ENCODE data around the gene CCR6.

Gene CCR6

DNA sequence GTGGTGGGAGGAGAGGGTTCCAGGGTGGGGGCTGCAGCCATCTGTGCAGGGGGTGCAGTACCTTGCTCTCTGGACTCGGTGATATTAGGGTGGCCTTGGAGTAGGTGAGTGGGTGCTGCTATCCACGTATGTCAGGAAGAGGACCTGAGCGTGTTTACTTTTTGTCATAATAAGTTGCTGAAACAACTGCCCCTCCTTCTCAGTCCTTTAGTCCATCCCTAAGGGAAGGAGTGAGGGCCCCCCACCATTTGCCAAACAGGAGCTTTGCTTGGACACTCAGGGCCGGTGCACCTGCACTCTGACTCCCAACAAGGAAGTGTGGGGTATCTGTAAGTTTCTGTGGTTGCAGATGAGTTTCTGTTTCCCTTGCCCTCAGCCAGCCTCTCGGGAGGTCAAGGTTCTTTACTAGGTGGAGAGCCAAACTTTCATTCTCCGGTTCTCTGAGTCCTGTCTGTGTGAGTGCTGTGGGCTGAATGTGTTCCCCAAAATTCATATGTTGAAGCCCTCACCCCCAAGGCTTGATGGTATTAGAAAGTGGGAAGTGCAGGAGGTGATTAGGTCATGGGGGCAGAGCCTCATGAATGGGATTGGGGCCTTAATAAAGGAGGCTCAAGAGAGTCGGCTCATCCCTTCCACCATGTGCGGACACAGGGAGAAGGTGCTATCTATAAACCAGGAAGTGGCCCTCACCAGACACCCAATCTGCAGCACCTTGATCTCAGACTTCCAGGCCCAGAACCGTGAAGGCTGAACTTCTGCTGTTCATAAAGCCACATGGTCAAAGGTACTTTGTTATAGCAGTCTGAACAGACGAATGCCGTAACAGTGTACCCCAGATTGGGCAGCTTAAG lies 19.6 kb upstream of the CCR6 start:
- Histone ChIP-seq H3K27me3 (ENCODE audit: insufficient read depth, poor library complexity, severe bottlenecking) (no peaks in the 10 kb centered on the region), H3K27ac (ENCODE audit: poor library complexity, severe bottlenecking) (no peak overlapping the region), H3K4me3 (ENCODE audit: severe bottlenecking) (no peak overlapping the region), H3K9me3 (ENCODE audit: severe bottlenecking) (no peaks in the 10 kb centered on the region), H3K36me3 (ENCODE audit: low read depth) (no peaks in the 10 kb centered on the region), H3K4me1 (ENCODE audit: insufficient read depth, poor library complexity, severe bottlenecking) (no peaks in the 10 kb centered on the region)
- TF ChIP-seq, protein P1, sequence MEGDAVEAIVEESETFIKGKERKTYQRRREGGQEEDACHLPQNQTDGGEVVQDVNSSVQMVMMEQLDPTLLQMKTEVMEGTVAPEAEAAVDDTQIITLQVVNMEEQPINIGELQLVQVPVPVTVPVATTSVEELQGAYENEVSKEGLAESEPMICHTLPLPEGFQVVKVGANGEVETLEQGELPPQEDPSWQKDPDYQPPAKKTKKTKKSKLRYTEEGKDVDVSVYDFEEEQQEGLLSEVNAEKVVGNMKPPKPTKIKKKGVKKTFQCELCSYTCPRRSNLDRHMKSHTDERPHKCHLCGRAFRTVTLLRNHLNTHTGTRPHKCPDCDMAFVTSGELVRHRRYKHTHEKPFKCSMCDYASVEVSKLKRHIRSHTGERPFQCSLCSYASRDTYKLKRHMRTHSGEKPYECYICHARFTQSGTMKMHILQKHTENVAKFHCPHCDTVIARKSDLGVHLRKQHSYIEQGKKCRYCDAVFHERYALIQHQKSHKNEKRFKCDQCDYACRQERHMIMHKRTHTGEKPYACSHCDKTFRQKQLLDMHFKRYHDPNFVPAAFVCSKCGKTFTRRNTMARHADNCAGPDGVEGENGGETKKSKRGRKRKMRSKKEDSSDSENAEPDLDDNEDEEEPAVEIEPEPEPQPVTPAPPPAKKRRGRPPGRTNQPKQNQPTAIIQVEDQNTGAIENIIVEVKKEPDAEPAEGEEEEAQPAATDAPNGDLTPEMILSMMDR (IDR thresholded peaks at IDR 0.05; ENCODE audit: poor library complexity, severe bottlenecking), result no peak
- DNase-seq (ENCODE audit: low spot score) (no peak), ATAC-seq (ENCODE audit: low read depth) (no peak)

DNA sequence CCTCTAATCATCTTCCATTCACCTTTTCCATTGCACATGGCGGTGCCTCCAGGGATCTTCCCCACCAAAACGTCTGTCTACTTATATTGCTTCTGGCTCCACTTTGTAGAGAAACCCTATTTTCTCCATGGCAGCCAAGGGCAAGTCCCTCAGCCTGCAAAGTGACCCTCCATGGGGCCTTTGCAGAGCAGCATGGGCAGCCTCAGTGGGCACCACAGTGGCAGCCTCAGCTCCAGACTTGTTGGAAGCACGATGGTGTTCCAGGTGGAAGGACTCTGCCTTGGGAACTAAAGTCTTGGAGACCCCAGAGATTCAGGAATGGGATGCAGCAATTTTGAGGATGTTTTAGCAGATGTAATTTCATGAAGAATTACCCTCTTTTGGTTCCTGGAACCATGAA lies 18.5 kb upstream of the CCR6 start:
- DNase-seq (ENCODE audit: low spot score) (no peak), ATAC-seq (ENCODE audit: low read depth) (no peak)
- Histone ChIP-seq H3K27me3 (ENCODE audit: insufficient read depth, poor library complexity, severe bottlenecking) (peaks cover 6% of the 10 kb centered on the region), H3K4me3 (ENCODE audit: severe bottlenecking) (no peak overlapping the region), H3K4me1 (ENCODE audit: insufficient read depth, poor library complexity, severe bottlenecking) (no peaks in the 10 kb centered on the region), H3K9me3 (ENCODE audit: severe bottlenecking) (no peaks in the 10 kb centered on the region), H3K27ac (ENCODE audit: poor library complexity, severe bottlenecking) (no peak overlapping the region), H3K36me3 (ENCODE audit: low read depth) (no peaks in the 10 kb centered on the region)
- TF ChIP-seq, protein P1 (IDR thresholded peaks at IDR 0.05; ENCODE audit: poor library complexity, severe bottlenecking), result no peak

DNA sequence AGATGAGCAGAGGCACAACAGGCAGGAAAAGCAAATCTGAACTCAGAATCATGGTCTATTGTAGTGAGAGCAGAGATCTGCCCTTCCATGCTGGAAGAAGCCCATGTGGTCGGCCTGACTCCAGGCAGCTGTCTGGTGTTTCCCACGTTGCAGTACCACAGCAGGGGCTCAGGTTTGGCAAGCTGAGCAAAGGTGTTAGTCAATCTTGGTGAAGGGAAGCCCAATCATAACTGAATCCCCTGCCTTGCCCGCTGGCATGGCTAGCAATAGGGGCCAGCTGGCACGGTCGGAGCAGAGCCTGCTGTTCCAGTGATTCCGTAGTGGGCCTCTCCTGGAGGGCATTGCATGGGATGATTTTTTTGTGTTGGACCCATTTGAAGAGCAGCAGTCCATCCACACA lies 17.8 kb upstream of the CCR6 start:
- ATAC-seq (ENCODE audit: low read depth) (no peak), DNase-seq (ENCODE audit: low spot score) (no peak)
- Histone ChIP-seq H3K4me3 (ENCODE audit: severe bottlenecking) (no peak overlapping the region), H3K9me3 (ENCODE audit: severe bottlenecking) (no peaks in the 10 kb centered on the region), H3K27ac (ENCODE audit: poor library complexity, severe bottlenecking) (no peak overlapping the region), H3K36me3 (ENCODE audit: low read depth) (no peaks in the 10 kb centered on the region), H3K27me3 (ENCODE audit: insufficient read depth, poor library complexity, severe bottlenecking) (peaks cover 7% of the 10 kb centered on the region), H3K4me1 (ENCODE audit: insufficient read depth, poor library complexity, severe bottlenecking) (no peaks in the 10 kb centered on the region)
- TF ChIP-seq, protein P1 (IDR thresholded peaks at IDR 0.05; ENCODE audit: poor library complexity, severe bottlenecking), result no peak

DNA sequence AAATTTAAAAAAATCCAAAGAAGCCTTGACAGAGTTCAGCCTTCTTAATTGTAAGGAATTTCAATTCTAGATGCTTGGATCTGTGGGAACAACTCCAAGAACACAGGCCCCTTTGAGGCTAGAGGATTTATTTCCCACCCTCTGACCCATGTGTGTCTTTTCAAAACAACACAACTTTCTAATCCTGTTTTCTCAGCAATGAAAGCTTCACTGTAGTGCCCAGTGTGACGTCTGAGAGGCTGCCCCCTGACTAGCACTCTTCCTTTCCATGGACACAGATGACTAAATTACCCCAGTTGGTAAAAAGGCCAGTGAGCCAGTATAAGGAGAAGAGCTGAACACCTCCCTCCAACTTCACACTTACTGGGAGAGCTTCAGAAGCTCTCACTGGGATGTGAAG lies 16.5 kb upstream of the CCR6 start:
- Histone ChIP-seq H3K9me3 (ENCODE audit: severe bottlenecking) (no peaks in the 10 kb centered on the region), H3K4me1 (ENCODE audit: insufficient read depth, poor library complexity, severe bottlenecking) (no peaks in the 10 kb centered on the region), H3K4me3 (ENCODE audit: severe bottlenecking) (no peak overlapping the region), H3K36me3 (ENCODE audit: low read depth) (no peaks in the 10 kb centered on the region), H3K27me3 (ENCODE audit: insufficient read depth, poor library complexity, severe bottlenecking) (peaks cover 7% of the 10 kb centered on the region), H3K27ac (ENCODE audit: poor library complexity, severe bottlenecking) (no peak overlapping the region)
- TF ChIP-seq, protein P1 (IDR thresholded peaks at IDR 0.05; ENCODE audit: poor library complexity, severe bottlenecking), result no peak
- no peak for DNase-seq (ENCODE audit: low spot score)
- ATAC-seq (ENCODE audit: low read depth), result no peak

DNA sequence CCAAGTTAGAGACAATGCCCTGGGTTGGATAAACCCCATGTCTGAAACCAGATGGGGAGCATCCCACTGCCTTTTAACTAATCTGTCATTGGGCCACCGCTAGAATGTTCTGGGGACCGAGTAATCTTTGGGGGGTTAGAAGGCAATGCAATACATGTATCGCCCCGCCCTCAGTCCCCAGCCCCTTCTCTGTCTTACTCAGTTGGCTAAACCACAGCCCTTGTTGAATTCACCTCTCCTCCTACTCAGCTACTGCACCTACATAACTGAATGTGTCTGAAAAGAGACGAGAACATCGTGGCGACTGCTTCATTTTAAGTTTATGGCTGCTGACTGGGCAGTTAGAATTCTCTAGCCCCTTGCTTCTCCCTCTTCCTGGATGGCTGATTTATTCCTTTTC lies 15.1 kb upstream of the CCR6 start:
- no peak overlapping the region for H3K27ac ChIP-seq (ENCODE audit: poor library complexity, severe bottlenecking)
- H3K27me3 ChIP-seq (ENCODE audit: insufficient read depth, poor library complexity, severe bottlenecking), result peaks cover 15% of the 10 kb centered on the region
- no peaks in the 10 kb centered on the region for H3K4me1 ChIP-seq (ENCODE audit: insufficient read depth, poor library complexity, severe bottlenecking)
- H3K4me3 ChIP-seq (ENCODE audit: severe bottlenecking), result no peak overlapping the region
- DNase-seq (ENCODE audit: low spot score), result no peak
- TF ChIP-seq, protein P1 (IDR thresholded peaks at IDR 0.05; ENCODE audit: poor library complexity, severe bottlenecking), result no peak
- H3K36me3 ChIP-seq (ENCODE audit: low read depth), result no peaks in the 10 kb centered on the region
- no peak for ATAC-seq (ENCODE audit: low read depth)
- no peaks in the 10 kb centered on the region for H3K9me3 ChIP-seq (ENCODE audit: severe bottlenecking)

Data from RWPE2 (cell line).